AG08395 (cell line): ENCODE measurements around the gene KANSL2.
"Not testable (repeated sequence)": the region's sequence is repeated elsewhere in the genome, so short reads cannot be mapped to it uniquely, and the experiment has no call there.

ENCODE experiments used
- DNase-seq: peaks from one replicate; pipeline ENCODE4 v3.0.0; 2012; ENCODE audit warnings: mixed read lengths, low spot score

The KANSL2 gene

GRCh38 chr12:48682927-48683326 lies 889 bp upstream of the KANSL2 start:
- no peak for DNase-seq

- not testable (repeated sequence) for DNase-seq
Measured at GRCh38 chr12:48682533-48682905, 481 bp upstream of the KANSL2 start.

GRCh38 chr12:48681399-48681709 lies 684 bp downstream of the KANSL2 start:
- DNase-seq = peak; percentile 26

GRCh38 chr12:48680861-48681260 lies 1.2 kb downstream of the KANSL2 start:
- DNase-seq = no peak

GRCh38 chr12:48678551-48679185 lies 3.4 kb downstream of the KANSL2 start:
- no peak for DNase-seq

- DNase-seq = peak; percentile 24
Measured at GRCh38 chr12:48671231-48671856, 10.7 kb downstream of the KANSL2 start.

GRCh38 chr12:48668996-48669395 lies 13.0 kb downstream of the KANSL2 start:
- no peak for DNase-seq

GRCh38 chr12:48659863-48660262 lies 22.2 kb downstream of the KANSL2 start:
- DNase-seq = no peak

- no peak for DNase-seq
Measured at GRCh38 chr12:48651681-48652080, 30.4 kb downstream of the KANSL2 start.

GRCh38 chr12:48645354-48645753 lies 36.7 kb downstream of the KANSL2 start:
- not testable (repeated sequence) for DNase-seq

GRCh38 chr12:48643011-48643410 lies 39.0 kb downstream of the KANSL2 start:
- no peak for DNase-seq

- DNase-seq = not testable (repeated sequence)
Measured at GRCh38 chr12:48641752-48642555, 40.1 kb downstream of the KANSL2 start.

GRCh38 chr12:48640854-48641253 lies 41.2 kb downstream of the KANSL2 start:
- no peak for DNase-seq

GRCh38 chr12:48640428-48640827 lies 41.6 kb downstream of the KANSL2 start:
- no peak for DNase-seq

GRCh38 chr12:48631071-48631470 lies 51.0 kb downstream of the KANSL2 start:
- no peak for DNase-seq

GRCh38 chr12:48630346-48630745 lies 51.7 kb downstream of the KANSL2 start:
- no peak for DNase-seq

GRCh38 chr12:48629541-48629940 lies 52.5 kb downstream of the KANSL2 start:
- no peak for DNase-seq

- DNase-seq = no peak
Measured at GRCh38 chr12:48627556-48627955, 54.5 kb downstream of the KANSL2 start.

GRCh38 chr12:48622997-48623396 lies 59.0 kb downstream of the KANSL2 start:
- DNase-seq = not testable (repeated sequence)

- DNase-seq = peak; percentile 78
Measured at GRCh38 chr12:48618541-48618940, 63.5 kb downstream of the KANSL2 start.

GRCh38 chr12:48615681-48616080 lies 66.4 kb downstream of the KANSL2 start:
- no peak for DNase-seq

- DNase-seq = no peak
Measured at GRCh38 chr12:48613321-48613720, 68.7 kb downstream of the KANSL2 start.
